Central memory CD8-positive, alpha-beta T cell (primary cell): ENCODE measurements around the gene APLP1.
"Not testable (repeated sequence)": the region's sequence is repeated elsewhere in the genome, so short reads cannot be mapped to it uniquely, and the experiment has no call there.

Experiments used
- ATAC-seq: fragments of 150-1000 bp; cut with Tn5 transposase; replicated peaks from 2 replicates; pipeline ENCODE4 v1.10.0; 2022; ENCODE audit warnings: mild to moderate bottlenecking, moderate FRiP score, moderate number of reproducible peaks; ENCODE audit not compliant: poor library complexity, severe bottlenecking; ENCODE audit errors: extremely low read depth
- DNase-seq, 2 donors: peaks; one replicate each; pipeline ENCODE4 v3.0.0; 2021; ENCODE audit warnings: low spot score in 2 of 2
- H3K27ac Mint-ChIP-seq: one replicate; pipeline ENCODE4 v1.8.0; 2022; ENCODE audit warnings: low read depth, mild to moderate bottlenecking, moderate library complexity, mixed read lengths
- H3K27me3 Mint-ChIP-seq: one replicate; pipeline ENCODE4 v1.8.0; 2022; ENCODE audit warnings: mixed read lengths
- H3K36me3 Mint-ChIP-seq: one replicate; pipeline ENCODE4 v1.8.0; 2022; ENCODE audit warnings: mild to moderate bottlenecking, moderate library complexity, mixed read lengths; ENCODE audit not compliant: insufficient read depth
- H3K4me1 Mint-ChIP-seq: one replicate; pipeline ENCODE4 v1.8.0; 2022; ENCODE audit warnings: mixed read lengths
- H3K4me3 Mint-ChIP-seq: one replicate; pipeline ENCODE4 v1.8.0; 2022; ENCODE audit warnings: mild to moderate bottlenecking, moderate library complexity, mixed read lengths
- H3K9me3 Mint-ChIP-seq: one replicate; pipeline ENCODE4 v1.8.0; 2022; ENCODE audit warnings: mixed read lengths

Gene APLP1

DNA sequence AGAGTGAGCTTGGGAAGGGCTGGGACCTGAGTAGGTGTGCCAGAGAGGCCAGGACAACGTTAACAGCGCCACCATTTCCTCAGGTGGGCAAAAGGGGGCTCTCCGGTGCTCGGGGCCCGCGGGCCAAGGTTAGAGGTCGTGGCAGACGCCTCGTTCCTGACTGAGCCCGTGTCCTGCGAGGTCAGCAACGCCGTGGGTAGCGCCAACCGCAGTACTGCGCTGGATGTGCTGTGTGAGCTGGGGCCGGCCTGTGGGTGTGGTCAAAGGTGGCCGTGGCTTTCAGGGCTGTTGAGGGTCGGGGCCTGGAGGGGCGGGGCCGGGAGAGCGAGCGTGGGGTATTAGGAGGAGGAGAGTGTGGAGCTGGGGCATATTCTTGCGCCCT lies 7.9 kb upstream of the APLP1 start:
- DNase-seq (no peak), ATAC-seq (no peak)
- Mint-ChIP-seq H3K4me3 (no peak overlapping the region), H3K4me1 (peaks cover 6% of the 10 kb centered on the region), H3K27ac (no peak overlapping the region), H3K27me3 (peaks cover 54% of the 10 kb centered on the region), H3K36me3 (peaks cover 2% of the 10 kb centered on the region), H3K9me3 (no peaks in the 10 kb centered on the region)

DNA sequence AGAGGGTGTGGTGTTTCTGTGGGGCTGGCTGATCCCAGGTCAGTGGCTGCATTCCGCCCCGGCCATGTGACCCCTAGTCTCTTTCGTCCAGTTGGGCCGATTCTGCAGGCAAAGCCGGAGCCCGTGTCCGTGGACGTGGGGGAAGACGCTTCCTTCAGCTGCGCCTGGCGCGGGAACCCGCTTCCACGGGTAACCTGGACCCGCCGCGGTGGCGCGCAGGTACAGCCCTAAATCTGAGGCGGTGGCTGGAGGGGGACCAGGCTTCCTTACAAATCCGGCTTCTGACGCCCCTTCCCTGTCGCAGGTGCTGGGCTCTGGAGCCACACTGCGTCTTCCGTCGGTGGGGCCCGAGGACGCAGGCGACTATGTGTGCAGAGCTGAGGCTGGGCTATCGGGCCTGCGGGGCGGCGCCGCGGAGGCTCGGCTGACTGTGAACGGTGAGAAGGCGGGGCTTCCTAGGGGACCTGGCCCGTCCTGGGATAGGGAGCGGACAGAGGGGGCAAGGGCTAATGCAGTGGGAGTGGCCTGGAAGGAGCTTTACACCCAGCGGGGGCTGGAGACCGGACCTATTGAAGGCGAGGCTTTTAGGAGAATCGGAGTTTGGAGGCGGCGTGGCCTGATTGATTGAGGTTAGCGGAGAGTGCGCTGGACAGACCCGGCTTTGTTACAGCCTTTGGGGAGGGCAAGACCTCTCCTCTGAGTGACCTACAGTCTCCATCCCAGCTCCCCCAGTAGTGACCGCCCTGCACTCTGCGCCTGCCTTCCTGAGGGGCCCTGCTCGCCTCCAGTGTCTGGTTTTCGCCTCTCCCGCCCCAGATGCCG lies 7.3 kb upstream of the APLP1 start:
- no peak overlapping the region for H3K4me3 Mint-ChIP-seq
- peaks cover 54% of the 10 kb centered on the region for H3K27me3 Mint-ChIP-seq
- H3K9me3 Mint-ChIP-seq = no peaks in the 10 kb centered on the region

DNA sequence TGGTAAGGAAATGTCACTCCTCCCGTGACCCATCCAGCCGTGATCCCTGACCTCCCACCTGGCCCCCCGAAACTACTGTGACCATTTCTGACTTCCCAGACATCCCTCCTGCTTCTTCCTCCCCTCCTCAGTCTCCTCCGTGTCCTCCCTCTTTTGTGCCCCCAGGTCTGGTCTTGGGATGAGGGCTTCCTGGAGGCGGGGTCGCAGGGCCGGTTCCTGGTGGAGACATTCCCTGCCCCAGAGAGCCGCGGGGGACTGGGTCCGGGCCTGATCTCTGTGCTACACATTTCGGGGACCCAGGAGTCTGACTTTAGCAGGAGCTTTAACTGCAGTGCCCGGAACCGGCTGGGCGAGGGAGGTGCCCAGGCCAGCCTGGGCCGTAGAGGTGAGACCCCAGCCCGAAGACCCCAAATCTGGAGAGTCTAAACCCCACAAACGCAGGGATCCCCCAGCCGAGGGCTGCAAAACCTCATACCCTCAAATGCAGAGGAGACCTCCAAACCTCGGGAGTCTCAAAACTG lies 6.7 kb upstream of the APLP1 start:
- no peak for ATAC-seq
- H3K4me1 Mint-ChIP-seq = peaks cover 4% of the 10 kb centered on the region
- no peak overlapping the region for H3K27ac Mint-ChIP-seq
- H3K4me3 Mint-ChIP-seq = no peak overlapping the region
- DNase-seq = no peak
- peaks cover 61% of the 10 kb centered on the region for H3K27me3 Mint-ChIP-seq
- peaks cover 2% of the 10 kb centered on the region for H3K36me3 Mint-ChIP-seq
- no peaks in the 10 kb centered on the region for H3K9me3 Mint-ChIP-seq

More for the DNA sequence above, 7.3 kb upstream of the APLP1 start:
- DNase-seq (no peak), ATAC-seq (no peak)
- H3K27ac Mint-ChIP-seq = no peak overlapping the region
- peaks cover 2% of the 10 kb centered on the region for H3K36me3 Mint-ChIP-seq
- H3K4me1 Mint-ChIP-seq = peaks cover 6% of the 10 kb centered on the region

- DNase-seq = no peak
- H3K4me1 Mint-ChIP-seq = no peaks in the 10 kb centered on the region
- no peak for ATAC-seq
- H3K4me3 Mint-ChIP-seq = no peak overlapping the region
- no peaks in the 10 kb centered on the region for H3K9me3 Mint-ChIP-seq
- H3K36me3 Mint-ChIP-seq = peaks cover 2% of the 10 kb centered on the region
- no peak overlapping the region for H3K27ac Mint-ChIP-seq
- H3K27me3 Mint-ChIP-seq = peaks cover 64% of the 10 kb centered on the region
These were observed 5.8 kb upstream of the APLP1 start for GRCh38 chr19:35862528-35862927.

GRCh38 chr19:35863018-35863417 lies 5.4 kb upstream of the APLP1 start:
- no peaks in the 10 kb centered on the region for H3K4me1 Mint-ChIP-seq
- peaks cover 2% of the 10 kb centered on the region for H3K36me3 Mint-ChIP-seq
- H3K27ac Mint-ChIP-seq = no peak overlapping the region
- no peaks in the 10 kb centered on the region for H3K9me3 Mint-ChIP-seq
- DNase-seq (no peak), ATAC-seq (no peak)
- H3K4me3 Mint-ChIP-seq = no peak overlapping the region
- H3K27me3 Mint-ChIP-seq = peaks cover 64% of the 10 kb centered on the region

GRCh38 chr19:35868823-35869326 lies 501 bp downstream of the APLP1 start:
- no peak for DNase-seq
- Mint-ChIP-seq H3K9me3 (no peaks in the 10 kb centered on the region), H3K4me1 (peaks cover 16% of the 10 kb centered on the region), H3K4me3 (peak overlapping the region; percentile 70), H3K36me3 (no peaks in the 10 kb centered on the region), H3K27me3 (peaks cover 65% of the 10 kb centered on the region), H3K27ac (no peak overlapping the region)
- ATAC-seq = no peak

DNA sequence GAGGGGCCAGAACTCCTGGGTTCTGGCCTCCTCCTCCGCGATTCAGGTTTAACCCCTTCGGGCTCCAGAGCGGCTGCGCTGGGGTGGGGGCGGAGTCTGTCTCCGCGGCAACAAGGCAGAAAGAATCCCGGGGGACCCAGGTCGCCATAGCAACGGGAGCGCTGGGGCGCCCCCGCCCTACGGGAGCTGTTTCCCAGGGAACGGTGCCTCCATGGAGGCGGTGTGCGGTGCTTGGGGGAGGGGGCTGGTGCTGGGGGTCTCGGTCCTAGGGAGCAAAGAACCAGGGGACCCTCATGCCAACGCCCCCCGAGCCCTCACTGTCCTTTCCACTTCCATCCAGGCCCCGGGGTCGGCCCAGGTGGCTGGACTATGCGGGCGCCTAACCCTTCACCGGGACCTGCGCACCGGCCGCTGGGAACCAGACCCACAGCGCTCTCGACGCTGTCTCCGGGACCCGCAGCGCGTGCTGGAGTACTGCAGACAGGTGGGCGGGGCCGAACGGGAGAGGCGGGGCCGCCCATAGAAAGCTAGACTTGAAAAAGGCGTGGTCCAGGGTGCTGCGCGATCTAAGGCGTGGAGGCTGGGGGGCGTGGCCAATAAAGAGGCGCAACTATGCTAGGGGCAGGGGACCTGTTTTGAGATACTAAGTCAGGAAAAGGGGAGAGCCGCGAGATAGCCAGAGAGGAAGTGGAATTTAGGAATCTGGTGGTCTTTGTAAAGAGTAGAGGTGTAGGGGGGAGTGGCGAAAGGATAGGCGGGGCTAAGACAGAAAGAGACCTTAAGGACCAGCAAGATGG lies 1.2 kb downstream of the APLP1 start:
- ATAC-seq (peak; percentile 74), DNase-seq (peak; percentile 57 to 70)
- Mint-ChIP-seq H3K27ac (peak overlapping the region; percentile 80), H3K4me1 (peaks cover 16% of the 10 kb centered on the region), H3K9me3 (no peaks in the 10 kb centered on the region), H3K27me3 (peaks cover 71% of the 10 kb centered on the region), H3K36me3 (no peaks in the 10 kb centered on the region), H3K4me3 (peak overlapping the region; percentile 70)

DNA sequence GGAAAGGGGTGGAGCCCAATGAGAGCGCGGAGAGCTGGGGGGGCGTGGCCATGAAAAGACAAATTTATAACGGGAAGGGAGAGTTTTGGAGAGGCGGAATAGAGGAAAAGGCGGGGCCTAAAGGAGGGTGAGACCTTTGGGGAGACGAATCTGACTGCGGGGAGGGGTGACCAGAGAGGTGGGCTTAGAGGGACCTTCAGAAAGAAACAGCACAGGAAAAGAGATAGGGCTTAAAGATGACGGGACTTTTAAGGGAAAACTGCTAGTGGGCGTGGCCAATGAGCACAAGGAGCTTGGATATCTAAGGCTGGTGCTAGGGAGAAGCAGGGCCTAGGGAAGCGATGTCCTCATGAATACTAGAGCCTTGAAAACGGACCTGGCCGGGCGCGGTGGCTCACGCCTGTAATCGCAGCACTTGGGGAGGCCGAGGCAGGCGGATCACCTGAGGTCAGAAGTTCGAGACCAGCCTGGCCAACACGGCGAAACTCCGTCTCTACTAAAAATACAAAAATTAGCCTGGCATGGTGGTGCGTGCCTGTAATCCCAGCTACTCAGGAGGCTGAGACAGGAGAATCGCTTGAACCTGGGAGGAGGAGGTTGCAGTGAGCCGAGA lies 1.9 kb downstream of the APLP1 start:
- not testable (repeated sequence) for H3K9me3 Mint-ChIP-seq, H3K36me3 Mint-ChIP-seq, DNase-seq, ATAC-seq
- Mint-ChIP-seq H3K27me3 (peaks cover 66% of the 10 kb centered on the region), H3K4me3 (peak overlapping the region; percentile 70), H3K4me1 (peaks cover 16% of the 10 kb centered on the region), H3K27ac (peak overlapping the region; percentile 80)

- Mint-ChIP-seq H3K36me3 (no peaks in the 10 kb centered on the region), H3K27ac (no peak overlapping the region), H3K4me3 (no peak overlapping the region), H3K27me3 (peaks cover 63% of the 10 kb centered on the region), H3K4me1 (peaks cover 16% of the 10 kb centered on the region), H3K9me3 (no peaks in the 10 kb centered on the region)
- DNase-seq = no peak
- no peak for ATAC-seq
These were observed 2.4 kb downstream of the APLP1 start for GRCh38 chr19:35870798-35871197.

GRCh38 chr19:35871611-35872010 lies 3.2 kb downstream of the APLP1 start:
- no peak for ATAC-seq
- H3K27ac Mint-ChIP-seq = no peak overlapping the region
- peaks cover 63% of the 10 kb centered on the region for H3K27me3 Mint-ChIP-seq

DNA sequence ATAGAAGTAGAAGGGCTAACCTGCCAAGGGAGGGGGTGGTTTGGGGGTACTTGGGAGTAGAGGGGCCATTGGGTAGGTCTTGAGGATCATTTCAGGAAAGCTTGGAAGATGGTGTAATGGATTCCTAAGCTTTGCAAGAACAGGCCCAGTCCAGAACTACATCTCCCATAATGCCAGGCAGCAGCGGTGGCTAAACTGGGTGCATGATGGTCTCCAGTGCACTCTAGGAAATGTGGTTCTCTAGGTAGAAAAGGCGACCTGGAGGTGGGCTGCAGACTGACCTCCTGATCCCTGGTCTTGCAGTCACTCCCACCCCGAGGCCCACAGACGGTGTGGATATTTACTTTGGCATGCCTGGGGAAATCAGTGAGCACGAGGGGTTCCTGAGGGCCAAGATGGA lies 3.8 kb downstream of the APLP1 start:
- H3K4me1 Mint-ChIP-seq = peaks cover 16% of the 10 kb centered on the region
- H3K36me3 Mint-ChIP-seq = no peaks in the 10 kb centered on the region
- ATAC-seq (no peak), DNase-seq (no peak)
- no peak overlapping the region for H3K4me3 Mint-ChIP-seq
- no peaks in the 10 kb centered on the region for H3K9me3 Mint-ChIP-seq
- H3K27me3 Mint-ChIP-seq = peaks cover 60% of the 10 kb centered on the region
- no peak overlapping the region for H3K27ac Mint-ChIP-seq

More at GRCh38 chr19:35871611-35872010, 3.2 kb downstream of the APLP1 start:
- H3K36me3 Mint-ChIP-seq = no peaks in the 10 kb centered on the region
- H3K4me1 Mint-ChIP-seq = peaks cover 16% of the 10 kb centered on the region
- H3K9me3 Mint-ChIP-seq = no peaks in the 10 kb centered on the region
- no peak overlapping the region for H3K4me3 Mint-ChIP-seq
- no peak for DNase-seq

DNA sequence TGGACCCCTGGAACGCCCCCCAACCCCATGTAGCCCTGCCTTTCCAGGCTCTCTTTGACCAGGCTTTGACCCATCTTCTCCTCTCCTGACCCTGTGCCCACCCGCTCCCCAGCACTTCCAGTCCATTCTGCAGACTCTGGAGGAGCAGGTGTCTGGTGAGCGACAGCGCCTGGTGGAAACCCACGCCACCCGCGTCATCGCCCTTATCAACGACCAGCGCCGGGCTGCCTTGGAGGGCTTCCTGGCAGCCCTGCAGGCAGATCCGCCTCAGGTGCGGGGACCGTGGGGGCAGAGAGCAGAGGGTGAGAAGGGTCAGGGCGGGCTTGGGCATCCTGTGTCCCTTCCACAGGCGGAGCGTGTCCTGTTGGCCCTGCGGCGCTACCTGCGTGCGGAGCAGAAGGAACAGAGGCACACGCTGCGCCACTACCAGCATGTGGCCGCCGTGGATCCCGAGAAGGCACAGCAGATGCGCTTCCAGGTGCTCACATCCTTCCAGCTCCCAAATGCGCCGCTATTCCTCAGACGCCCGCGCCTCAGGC lies 6.1 kb downstream of the APLP1 start:
- no peak for ATAC-seq
- Mint-ChIP-seq H3K4me1 (peaks cover 10% of the 10 kb centered on the region), H3K27me3 (peaks cover 73% of the 10 kb centered on the region), H3K27ac (no peak overlapping the region), H3K9me3 (no peaks in the 10 kb centered on the region), H3K4me3 (no peak overlapping the region), H3K36me3 (no peaks in the 10 kb centered on the region)
- no peak for DNase-seq
